Measurements from ENCODE around the gene PAX2.

PAX2 gene

GRCh38 chr10:100723180-100723579 lies 22.2 kb upstream of the PAX2 start:
- no peak for DNase-seq
- in situ Hi-C loops (cut with MboI; ENCODE audit: low pct_unique_long_range_greater_than_20kb, low sequenced_read_pairs), result no loop called here

DNA sequence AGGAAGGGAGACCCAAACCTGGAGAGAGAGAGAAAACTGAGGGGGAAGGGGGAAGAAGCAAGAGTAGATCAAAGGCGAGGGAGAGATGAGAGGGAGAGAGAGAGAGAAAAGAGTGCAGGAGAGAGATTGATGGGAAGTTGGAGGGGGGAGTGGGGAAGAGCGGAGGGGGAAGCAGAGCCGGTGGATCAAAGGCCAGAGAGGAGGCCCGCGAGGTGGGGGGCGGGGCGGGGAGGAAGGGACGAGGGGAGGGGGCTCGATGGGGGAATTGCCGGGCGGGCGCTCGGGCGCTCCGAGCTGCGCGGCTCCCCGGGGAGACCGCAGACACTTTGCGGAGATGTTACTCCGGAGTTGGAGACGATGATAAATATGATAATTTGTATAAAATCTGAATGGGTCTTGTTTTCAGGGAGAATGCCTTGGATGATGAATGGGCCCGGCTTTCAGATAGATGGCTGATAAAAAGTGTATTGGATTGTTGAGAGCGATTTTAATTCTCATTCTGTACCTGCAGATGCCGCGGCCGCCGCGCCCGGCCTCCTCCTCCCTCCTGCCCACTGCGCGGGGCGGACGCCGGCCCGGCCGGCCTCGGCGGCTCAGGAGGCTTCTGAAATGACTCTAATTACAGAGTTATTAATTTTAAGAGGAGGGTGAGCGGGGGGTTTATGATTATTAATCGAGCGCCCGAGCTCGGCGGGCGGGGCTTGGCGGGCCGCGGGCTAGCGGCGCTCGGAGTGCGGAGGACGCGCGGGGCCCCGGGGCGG lies 21.4 kb upstream of the PAX2 start:
- in situ Hi-C loops (cut with MboI; ENCODE audit: low pct_unique_long_range_greater_than_20kb, low sequenced_read_pairs), result no loop called here
- DNase-seq, result no peak

DNA sequence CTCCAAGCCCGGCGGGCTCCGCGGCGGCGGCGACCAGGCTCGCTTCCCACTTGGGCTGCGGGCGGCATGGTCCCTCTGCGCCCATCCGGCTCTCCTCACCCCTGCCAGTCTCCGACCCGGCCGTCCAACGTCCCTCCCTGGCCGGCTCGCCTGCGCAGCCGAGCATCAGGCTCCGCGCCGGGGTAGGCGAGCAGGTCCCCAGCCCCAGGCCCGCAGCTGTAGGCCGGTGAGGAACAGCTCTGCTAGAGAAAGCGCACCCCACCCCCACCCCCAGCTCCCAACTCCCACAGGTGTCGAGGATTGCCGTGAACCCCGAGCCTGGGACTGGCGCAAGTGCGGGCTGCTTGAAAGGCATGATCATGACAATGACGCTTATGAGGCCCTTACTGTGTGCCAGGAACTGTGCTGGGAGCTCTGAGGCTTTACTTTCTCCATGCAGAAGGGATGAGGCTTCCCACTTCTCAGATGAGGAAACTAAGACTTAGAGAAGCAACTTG lies 20.8 kb upstream of the PAX2 start:
- DNase-seq, result no peak
- in situ Hi-C loops (cut with MboI; ENCODE audit: low pct_unique_long_range_greater_than_20kb, low sequenced_read_pairs), result no loop called here

- DNase-seq, result no peak
- in situ Hi-C loops (cut with MboI; ENCODE audit: low pct_unique_long_range_greater_than_20kb, low sequenced_read_pairs), result no loop called here
Measured at GRCh38 chr10:100725071-100725471, 20.3 kb upstream of the PAX2 start.

GRCh38 chr10:100725869-100726426 lies 19.4 kb upstream of the PAX2 start:
- DNase-seq, result no peak
- in situ Hi-C loops (cut with MboI; ENCODE audit: low pct_unique_long_range_greater_than_20kb, low sequenced_read_pairs), result no loop called here

GRCh38 chr10:100727808-100728207 lies 17.6 kb upstream of the PAX2 start:
- no peak for DNase-seq
- in situ Hi-C loops (cut with MboI; ENCODE audit: low pct_unique_long_range_greater_than_20kb, low sequenced_read_pairs), result no loop called here

DNA sequence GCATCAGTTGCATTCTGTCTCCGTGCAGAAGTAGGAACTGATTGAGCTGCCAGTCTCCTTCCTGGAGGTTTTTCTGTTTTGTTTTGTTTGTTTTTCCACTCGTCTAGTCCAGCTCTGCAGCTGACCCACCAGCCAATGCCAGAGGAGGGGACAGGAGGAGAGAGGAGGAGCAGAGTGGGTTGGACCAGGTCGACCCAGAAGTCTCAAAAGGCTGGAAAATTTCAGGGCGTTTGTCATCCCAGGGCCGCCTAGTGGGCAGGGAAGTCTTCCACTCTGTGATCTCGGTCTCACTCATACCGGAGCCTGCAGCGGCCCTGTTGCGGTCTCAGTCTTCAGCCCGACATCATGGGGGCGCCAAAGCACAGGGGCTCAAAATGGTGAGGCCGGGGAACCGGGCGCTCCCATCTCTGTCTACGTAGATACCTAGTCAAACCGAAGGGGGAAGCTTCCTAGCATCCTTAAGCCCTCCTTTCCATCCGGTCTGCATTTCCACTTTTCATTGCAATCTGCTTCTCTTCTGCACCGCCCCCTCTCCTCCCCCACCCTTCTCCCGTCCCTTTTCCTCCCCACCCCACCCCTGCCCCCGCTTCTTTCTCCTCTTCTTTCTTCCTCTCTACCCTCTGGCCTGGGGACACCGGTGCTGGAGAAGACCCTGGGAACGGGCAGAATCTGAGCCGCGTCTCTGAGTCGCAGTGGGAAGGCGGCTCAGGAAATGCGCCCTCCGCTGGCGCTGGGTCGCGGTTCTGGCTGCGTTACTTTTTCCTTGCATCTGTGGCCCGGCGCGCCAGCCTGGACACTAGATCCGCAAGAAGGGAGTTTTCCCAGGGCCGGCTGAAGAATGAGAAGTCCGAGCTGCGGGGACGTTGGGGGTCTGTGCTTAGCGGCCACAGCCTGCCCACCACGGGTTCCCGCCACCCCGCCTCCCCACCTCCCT lies 16.2 kb upstream of the PAX2 start:
- in situ Hi-C loops (cut with MboI; ENCODE audit: low pct_unique_long_range_greater_than_20kb, low sequenced_read_pairs), result no loop called here
- peak; percentile 51 for DNase-seq

DNA sequence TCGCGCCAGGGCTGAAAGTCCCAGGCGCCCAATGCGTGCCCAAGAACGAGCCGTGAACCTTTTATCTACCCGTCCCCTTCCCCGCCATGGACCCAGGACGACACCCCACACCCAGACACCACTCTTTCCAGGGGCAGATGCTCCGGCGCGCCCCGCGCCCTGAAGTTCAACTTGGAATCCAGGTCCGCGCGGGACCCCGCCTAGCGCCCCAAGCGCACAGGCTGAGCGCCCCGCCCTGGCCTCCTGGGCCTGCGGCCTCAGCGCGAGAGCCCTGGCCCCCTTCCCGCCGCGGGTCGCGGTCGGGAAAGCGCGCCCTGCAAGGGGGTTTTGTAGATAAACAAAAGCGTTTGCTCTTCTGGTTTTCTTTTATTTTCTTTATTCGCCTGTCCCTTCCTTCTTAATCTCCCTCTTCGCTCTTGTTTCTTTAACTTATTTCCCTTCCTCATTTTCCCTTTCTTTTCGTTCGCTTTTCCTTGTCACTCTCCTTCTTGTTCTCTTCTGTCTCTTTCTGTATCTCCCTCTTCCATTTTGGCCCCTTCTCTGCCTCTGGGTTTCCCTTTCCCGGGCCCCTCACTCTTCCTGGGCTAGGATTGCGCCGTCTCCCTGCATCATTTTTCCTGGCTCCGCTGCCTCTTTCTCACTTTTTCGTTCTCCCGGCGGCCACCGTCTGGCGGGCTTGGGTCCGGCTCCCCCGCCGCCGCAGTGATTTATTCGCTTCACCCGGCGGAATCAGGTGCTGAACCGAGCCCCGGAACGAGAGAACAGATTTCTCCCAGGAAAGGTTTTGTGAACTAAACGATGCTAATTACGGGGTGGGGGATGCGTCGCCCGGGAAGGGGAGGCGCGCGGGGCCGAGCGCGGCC lies 15.3 kb upstream of the PAX2 start:
- in situ Hi-C loops (cut with MboI; ENCODE audit: low pct_unique_long_range_greater_than_20kb, low sequenced_read_pairs), result no loop called here
- no peak for DNase-seq

DNA sequence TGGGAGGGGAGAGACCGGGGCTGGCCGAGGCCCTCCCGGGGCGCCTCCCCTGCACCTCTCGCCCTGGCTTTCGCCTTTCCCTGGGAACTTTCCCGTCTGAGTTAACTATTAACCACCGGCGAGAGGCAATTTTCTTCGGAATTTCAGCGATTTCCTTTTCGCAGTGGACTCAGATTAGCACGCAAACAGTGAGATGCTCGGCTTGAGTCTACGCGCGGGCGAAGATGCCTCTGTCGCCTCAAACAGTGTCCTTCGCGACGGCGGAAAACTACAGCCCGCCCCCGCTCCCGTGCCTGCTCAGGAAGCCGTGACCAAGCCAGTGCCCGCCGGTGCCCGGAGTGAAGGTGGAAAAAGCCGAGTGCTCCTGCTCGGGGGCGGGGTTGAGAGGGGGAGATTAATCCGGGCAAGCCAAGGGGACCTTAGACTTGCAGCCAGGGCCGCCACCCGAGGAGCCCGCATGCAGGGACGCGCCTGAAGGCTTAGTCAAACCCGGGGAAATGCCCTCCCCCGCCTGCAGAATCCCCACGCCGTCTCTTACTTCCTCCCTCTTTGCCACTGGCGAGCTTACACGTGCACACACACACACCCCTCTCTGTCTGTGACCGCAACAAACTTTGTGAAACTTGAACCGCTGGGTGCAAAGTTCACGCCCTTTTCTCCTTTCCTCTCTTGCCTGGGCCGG lies 14.5 kb upstream of the PAX2 start:
- in situ Hi-C loops (cut with MboI; ENCODE audit: low pct_unique_long_range_greater_than_20kb, low sequenced_read_pairs), result no loop called here
- peak; percentile 82 for DNase-seq

- DNase-seq, result no peak
- in situ Hi-C loops (cut with MboI; ENCODE audit: low pct_unique_long_range_greater_than_20kb, low sequenced_read_pairs), result no loop called here
Measured at GRCh38 chr10:100731407-100732240, 13.8 kb upstream of the PAX2 start.

DNA sequence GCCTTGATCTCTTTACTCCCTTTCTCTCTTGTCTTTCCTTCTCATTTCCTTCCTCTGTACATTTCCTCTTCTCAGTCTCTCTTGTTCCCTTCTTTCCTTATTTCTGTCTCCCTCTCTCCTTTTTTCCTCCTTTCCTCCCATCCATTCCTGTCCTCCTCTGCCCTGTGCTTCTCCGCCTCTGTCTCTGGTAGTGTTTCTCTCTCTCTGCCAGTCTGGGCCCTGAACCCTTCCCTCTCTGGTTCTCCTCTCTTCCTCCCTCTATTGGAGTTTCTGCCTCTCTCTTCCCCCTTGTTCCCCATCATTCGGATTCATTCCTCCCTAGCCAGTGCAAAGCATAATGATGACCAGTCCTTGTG lies 13.2 kb upstream of the PAX2 start:
- in situ Hi-C loops (cut with MboI; ENCODE audit: low pct_unique_long_range_greater_than_20kb, low sequenced_read_pairs), result no loop called here
- DNase-seq, result no peak

GRCh38 chr10:100733329-100733728 lies 12.1 kb upstream of the PAX2 start:
- in situ Hi-C loops (cut with MboI; ENCODE audit: low pct_unique_long_range_greater_than_20kb, low sequenced_read_pairs), result no loop called here

DNA sequence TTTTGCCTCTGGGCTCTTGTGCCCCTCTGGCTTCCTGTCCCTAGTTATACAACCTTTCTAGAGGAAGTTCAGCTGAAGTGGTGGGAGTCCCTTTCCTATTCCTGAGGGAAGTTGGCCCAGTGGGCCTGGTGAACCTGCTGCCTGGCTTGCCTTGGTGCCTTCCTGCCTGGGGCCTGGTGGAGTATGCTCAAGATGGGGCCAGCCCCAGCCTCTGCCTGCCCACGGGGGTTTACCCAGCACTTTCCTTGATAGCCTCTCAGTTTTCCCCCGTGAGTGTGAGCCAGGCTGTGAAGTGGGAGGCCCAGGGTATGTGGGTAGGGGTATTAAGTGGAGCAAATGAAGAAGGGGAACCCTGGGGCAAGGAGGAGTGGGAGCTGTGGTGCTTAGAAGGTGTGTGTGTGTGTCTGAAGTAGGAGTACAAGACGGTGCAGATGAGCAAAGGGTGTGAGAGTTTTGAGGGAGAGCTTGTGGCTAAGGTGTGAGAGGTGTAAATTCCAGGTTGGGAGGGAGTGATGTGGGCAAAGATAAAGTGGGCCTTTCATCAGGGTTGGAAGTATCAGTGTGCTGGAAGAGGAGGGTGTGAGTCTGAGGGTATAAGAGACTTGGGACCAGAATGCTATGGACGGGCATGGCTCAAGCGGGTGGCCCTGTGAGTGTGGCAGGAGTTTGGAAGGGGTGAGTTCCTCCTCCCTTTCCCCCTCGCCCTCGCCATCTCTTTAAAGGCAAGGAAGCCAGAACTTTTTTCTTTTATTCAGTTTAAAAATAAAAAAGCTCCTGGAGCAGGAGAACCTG lies 10.9 kb upstream of the PAX2 start:
- in situ Hi-C loops (cut with MboI; ENCODE audit: low pct_unique_long_range_greater_than_20kb, low sequenced_read_pairs), result no loop called here
- no peak for DNase-seq

More at GRCh38 chr10:100733329-100733728, 12.1 kb upstream of the PAX2 start:
- DNase-seq, result no peak

DNA sequence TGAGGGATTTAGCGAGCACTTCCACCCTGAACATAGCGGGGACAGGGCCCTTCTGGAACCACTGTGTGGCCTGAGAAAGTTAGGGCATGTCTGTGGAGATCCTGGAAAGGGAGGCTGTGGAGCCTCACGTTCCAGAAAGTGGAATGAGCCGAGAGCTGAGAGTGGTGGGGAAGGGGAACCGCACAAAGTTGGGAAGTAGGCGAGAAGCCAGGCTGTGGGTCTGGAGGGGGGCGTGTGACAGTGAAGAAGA lies 10.4 kb upstream of the PAX2 start:
- in situ Hi-C loops (cut with MboI; ENCODE audit: low pct_unique_long_range_greater_than_20kb, low sequenced_read_pairs), result no loop called here
- DNase-seq, result no peak

- DNase-seq, result no peak
- in situ Hi-C loops (cut with MboI; ENCODE audit: low pct_unique_long_range_greater_than_20kb, low sequenced_read_pairs), result no loop called here
Measured at GRCh38 chr10:100735337-100736143, 9.8 kb upstream of the PAX2 start.

DNA sequence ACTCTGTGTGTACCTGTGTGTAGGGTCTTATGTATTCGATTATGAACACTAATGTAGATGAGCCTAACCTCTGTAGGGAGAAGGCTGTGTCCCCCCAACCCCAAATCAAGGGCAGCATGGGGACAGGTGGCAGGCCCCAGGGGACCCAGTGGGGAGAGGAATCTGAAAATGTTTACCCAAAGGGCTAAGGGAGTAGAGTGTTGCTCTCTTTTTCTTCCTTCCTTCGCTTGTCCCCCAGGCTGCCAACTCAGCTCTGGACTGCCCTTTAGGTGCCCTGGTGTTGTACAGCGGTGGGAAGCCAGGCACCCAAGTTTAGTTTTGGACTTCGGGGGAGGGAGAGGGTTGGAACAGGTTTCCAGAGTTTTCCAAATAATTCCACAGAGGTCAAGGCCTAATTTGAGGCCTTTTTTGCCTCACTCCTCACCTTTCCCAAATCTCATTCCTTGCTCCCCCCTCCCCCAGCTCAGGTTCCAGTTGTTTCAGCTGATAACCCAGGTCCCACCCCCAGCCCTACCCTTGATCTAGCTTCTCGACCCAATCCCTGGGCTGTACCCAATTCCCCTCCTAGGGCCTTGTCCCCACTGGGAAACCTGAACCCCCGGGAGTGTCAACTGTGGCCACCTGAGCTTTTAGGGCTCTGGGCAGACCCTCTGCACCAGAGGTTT lies 9.1 kb upstream of the PAX2 start:
- no peak for DNase-seq
- in situ Hi-C loops (cut with MboI; ENCODE audit: low pct_unique_long_range_greater_than_20kb, low sequenced_read_pairs), result no loop called here

Data from KBM-7 (cell line).